HG02852 (cell line): Measurements from ENCODE around the gene SLAMF7.
A peak's percentile ranks its signal among the peaks of the same experiment; 100 is the strongest.
"Not testable (repeated sequence)": the region's sequence is repeated elsewhere in the genome, so short reads cannot be mapped to it uniquely, and the experiment has no call there.

Experiments
- ATAC-seq: cut with Tn5 transposase; IDR thresholded peaks from one replicate; pipeline ENCODE4 v1.9.1; 2021; ENCODE audit warnings: mild to moderate bottlenecking, moderate library complexity; ENCODE audit not compliant: unreplicated experiment

SLAMF7 gene, protein sequence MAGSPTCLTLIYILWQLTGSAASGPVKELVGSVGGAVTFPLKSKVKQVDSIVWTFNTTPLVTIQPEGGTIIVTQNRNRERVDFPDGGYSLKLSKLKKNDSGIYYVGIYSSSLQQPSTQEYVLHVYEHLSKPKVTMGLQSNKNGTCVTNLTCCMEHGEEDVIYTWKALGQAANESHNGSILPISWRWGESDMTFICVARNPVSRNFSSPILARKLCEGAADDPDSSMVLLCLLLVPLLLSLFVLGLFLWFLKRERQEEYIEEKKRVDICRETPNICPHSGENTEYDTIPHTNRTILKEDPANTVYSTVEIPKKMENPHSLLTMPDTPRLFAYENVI

DNA sequence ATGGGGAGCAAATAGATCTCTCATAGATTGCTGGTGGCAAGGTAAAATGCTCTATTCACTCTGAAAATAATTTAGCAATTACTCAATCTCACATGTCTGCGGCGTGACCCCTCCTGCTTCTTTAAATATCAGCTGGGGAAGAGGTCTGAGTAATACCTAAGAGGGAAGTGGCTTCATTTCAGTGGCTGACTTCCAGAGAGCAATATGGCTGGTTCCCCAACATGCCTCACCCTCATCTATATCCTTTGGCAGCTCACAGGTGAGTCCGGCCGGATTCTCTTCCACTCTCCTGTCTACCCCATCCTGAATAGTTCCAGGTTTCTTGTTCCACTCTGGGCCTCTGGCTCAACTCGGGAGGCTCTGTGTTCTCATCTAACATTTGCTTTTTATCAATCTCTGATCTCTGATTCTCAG is at the start of gene SLAMF7:
SLAMF7 (plus strand) TSS at position 150 of the 414 bp plus-strand sequence; CDS start at position 205, 55 bp downstream.
- ATAC-seq, result peak; percentile 73

DNA sequence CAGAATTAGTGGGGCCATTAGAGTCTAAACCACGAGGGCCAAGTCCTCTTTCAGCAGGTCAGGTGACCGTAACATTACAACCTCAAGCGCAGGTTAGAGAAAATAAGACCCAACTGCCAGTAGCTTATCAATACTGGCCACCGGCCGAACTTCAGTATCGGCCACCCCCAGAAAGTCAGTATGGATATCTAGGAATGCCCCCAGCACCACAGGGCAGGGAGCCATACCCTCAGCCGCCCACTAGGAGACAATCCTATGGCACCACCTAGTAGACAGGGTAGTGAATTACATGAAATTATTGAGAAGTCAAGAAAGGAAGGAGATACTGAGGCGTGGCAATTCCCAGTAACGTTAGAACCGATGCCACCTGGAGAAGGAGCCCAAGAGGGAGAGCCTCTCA is 46.7 kb upstream of the SLAMF7 start:
- not testable (repeated sequence) for ATAC-seq

GRCh38 chr1:160702100-160702499 is 36.9 kb upstream of the SLAMF7 start:
- ATAC-seq, result no peak

GRCh38 chr1:160704250-160704649 is 34.8 kb upstream of the SLAMF7 start:
- ATAC-seq, result no peak

DNA sequence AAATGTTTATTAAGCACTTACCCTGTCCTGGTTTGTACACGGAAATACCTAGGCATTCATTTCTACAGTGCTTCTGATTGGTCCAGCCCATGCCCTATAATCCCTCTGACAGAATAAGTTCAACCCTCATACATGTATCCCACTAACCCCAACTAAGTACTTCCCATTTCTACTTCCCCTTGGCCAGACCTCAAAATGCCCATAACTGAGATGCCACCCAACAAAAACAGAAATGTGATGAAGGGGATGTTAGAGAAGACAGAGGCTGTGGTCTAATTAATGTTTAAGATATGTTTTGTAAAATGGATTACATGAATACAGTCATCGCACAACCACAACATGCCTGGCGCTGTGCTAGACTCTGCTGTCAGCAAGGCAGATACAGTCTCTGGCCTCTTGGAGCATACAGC is 33.8 kb upstream of the SLAMF7 start:
- not testable (repeated sequence) for ATAC-seq

GRCh38 chr1:160705742-160706141 is 33.3 kb upstream of the SLAMF7 start:
- ATAC-seq, result no peak

GRCh38 chr1:160706526-160707235 is 32.4 kb upstream of the SLAMF7 start:
- ATAC-seq, result no peak

DNA sequence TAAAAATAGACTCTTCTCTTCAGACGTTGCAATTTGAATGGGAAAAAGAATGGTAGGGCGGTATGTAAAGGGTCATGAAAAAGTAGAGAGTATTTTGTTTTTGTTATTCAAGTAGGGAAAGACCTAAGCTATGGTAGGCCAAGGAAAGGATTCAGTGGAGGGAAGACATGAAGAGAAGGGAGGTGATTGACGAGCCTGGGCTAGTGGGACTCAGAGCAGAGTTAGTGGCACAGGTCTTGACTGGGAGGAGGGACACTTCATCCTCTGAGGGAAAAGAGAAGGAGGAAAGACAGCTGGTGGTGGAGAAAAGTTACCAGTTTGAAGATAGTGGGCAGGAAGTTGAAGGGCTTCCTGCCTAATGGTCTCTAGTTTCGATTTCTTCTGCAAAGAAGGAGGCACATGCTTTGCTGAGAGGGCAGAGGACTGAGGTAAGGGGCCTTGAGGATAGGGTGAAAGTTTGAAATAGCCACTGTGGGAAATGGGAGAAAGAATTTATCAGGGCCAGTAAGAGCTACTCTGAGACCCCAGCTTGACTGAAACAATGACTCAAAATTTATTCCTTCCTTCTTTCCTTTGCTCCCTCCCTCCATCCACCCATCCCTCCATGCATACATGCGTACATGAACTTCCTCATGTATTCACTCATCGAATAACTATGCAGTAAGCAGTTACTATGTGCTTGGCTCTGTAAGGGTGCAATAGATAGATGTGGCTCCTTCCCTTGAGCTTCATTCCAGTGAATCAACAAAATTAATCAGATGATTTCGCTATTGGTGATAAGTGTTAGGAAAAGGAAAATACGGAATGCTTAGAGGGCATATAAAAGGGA is 31.6 kb upstream of the SLAMF7 start:
- no peak for ATAC-seq

- ATAC-seq, result no peak
Measured at GRCh38 chr1:160708118-160708517, 30.9 kb upstream of the SLAMF7 start.

GRCh38 chr1:160708801-160709200 is 30.2 kb upstream of the SLAMF7 start:
- ATAC-seq, result no peak

DNA sequence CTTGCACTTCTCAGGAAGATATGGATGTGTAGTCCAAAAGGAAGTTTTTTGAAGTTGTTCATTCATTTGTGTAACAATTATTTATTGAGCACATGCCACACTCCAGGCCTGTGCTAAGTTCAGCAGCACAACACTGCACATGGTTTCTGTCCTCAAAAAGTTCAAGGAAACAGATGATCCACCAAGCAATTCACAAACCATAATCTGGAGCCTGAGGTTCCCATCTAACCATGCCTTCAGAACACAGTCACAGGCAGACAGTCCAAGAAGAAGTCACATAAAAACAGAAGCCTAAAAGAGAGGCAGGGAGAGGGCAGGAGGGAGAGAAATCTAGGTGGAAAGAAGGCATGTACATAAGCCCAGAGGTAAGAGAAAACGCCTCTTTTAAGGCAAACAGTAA is 29.3 kb upstream of the SLAMF7 start:
- no peak for ATAC-seq

- ATAC-seq, result no peak
Measured at GRCh38 chr1:160710517-160711252, 28.4 kb upstream of the SLAMF7 start.

DNA sequence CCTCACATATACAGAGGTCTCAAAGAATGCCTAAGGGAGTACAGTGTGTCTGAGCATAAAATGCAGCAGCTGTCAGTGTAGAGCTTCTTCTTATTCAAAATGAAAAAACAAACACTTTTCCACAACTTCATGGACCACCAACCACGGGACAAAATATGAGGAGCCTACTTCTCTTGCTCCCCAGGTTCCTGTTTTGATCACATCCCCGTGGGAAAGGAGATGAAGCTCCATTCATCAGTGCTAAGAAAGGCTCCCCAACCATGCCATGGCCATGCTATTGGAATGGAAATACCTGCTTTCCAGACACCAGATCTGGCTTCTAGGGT is 27.8 kb upstream of the SLAMF7 start:
- ATAC-seq, result no peak

DNA sequence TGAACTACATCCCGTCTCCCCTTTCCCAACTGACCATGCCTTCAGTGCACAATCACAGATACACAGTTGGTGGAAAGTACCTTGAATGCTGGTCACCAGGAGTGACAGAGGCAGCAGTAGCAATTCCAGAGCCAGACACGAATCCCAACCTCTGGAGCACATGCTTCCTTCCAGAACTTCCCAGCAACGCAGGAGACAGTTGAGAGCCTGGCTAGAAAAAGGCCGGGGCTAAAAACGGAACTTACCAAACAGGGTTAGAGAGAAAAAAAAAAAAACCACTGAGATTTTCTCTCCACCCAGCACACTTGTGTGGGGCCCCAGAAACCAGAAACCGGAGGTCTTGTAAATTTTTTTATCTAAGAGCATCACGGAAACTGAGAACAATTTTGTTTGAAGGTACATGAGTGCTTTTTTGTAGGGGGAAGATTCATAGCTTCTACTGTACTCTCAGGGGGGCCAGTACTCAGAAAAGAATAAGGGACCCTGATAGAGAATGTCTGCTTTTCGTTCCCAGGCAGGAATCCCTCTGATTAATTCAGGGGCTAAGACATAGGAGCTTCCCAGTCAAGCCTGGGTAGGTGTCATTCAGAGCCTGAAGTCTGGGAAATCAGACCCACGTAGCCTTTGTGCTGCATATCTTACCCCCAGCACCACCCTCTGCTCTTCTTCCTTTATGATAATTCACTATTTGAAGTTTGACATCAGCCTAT is 27.3 kb upstream of the SLAMF7 start, which contains the start of gene CD48:
CD48 (minus strand) TSS at position 221 of the 710 bp plus-strand sequence; CDS start at position 162, 59 bp downstream.
- no peak for ATAC-seq

- peak; percentile 44 for ATAC-seq
Measured at GRCh38 chr1:160712525-160713080, 26.4 kb upstream of the SLAMF7 start.

DNA sequence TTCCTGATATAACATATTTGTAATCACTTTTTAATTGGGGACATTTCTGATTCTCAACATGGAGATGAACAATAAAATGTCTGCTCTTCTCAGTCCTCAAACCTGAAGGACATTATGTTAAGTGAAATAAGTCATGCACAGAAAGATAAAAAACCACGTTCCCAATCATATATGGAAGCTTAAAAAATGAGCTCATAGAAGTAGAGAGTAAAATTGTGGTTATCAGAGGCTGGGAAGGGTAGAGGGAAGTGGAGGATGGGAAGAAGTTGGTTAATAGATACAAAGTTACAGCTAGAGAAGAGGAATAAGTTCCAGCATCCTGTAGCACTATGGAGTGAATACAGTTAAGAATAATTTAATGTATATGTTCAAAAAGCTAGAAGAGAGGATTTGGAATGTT is 25.9 kb upstream of the SLAMF7 start:
- no peak for ATAC-seq

- not testable (repeated sequence) for ATAC-seq
Measured at GRCh38 chr1:160714034-160714648, 24.9 kb upstream of the SLAMF7 start.

DNA sequence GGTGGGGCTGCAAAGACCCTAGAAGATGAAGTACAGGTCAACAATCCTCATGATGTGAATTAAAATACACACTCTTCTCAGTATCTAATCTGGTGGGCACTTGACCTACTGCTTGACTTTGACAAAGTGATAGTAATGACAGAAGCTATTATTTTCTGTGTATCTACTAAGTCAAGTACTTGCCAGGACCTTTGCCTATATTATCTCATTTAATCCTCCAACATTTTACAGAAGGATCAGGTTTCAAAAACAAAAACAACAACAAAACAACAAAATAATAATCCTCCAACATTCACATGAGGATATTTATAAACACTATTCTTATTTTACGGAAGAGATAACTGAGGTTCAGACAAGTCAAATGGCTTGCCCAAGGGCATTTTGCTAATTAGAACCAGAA is 23.0 kb upstream of the SLAMF7 start:
- no peak for ATAC-seq

DNA sequence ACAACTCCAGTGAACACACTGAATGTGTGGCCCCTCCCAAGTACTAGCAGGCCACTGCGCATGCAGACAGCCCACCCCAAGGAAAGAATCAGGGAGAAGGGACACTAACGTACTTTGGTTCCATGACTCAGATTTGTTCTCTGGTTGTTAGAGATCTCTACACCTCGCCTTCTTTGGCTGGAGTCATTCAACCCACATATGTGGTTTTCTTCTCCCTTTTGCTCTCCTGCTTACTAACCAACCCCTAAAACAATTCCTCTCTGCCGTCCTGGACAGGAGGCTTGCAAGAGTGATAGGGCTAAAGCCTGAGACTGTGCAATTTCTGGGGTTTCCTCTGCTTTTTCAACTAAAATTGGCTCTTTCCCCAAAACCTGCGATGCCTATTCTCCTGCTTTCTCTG is 21.7 kb upstream of the SLAMF7 start:
- ATAC-seq, result no peak
